GM18526 (cell line): ENCODE data around the gene MROH2A.

Experiments
- POLR2A ChIP-seq: IDR thresholded peaks from 3 replicates; pipeline ENCODE4 v1.6.1; 2011; ENCODE audit not compliant: insufficient read length; ENCODE audit errors: extremely low read depth

Gene MROH2A

GRCh38 chr2:233848276-233848675 lies 70.1 kb downstream of the MROH2A start:
- TF ChIP-seq POLR2A = no peak

- no peak for TF ChIP-seq POLR2A
Measured at GRCh38 chr2:233849607-233850271, 71.6 kb downstream of the MROH2A start.

- TF ChIP-seq POLR2A = no peak
Measured at GRCh38 chr2:233850745-233851144, 72.6 kb downstream of the MROH2A start.

GRCh38 chr2:233851169-233851568 lies 73.0 kb downstream of the MROH2A start:
- no peak for TF ChIP-seq POLR2A

GRCh38 chr2:233852056-233852455 lies 73.9 kb downstream of the MROH2A start:
- TF ChIP-seq POLR2A = no peak

GRCh38 chr2:233853353-233853752 lies 75.2 kb downstream of the MROH2A start:
- TF ChIP-seq POLR2A = no peak

- no peak for TF ChIP-seq POLR2A
Measured at GRCh38 chr2:233853883-233854240, 75.7 kb downstream of the MROH2A start.

GRCh38 chr2:233854241-233854981 lies 76.3 kb downstream of the MROH2A start, which contains the start of gene HJURP:
Gene HJURP, minus strand, starts transcription at chr2:233854535. Its CDS starts 35 bp downstream, at chr2:233854500.
- TF ChIP-seq POLR2A = peak; percentile 81

- TF ChIP-seq POLR2A = no peak
Measured at GRCh38 chr2:233855345-233855744, 77.2 kb downstream of the MROH2A start.

- no peak for TF ChIP-seq POLR2A
Measured at GRCh38 chr2:233856184-233856583, 78.1 kb downstream of the MROH2A start.

- no peak for TF ChIP-seq POLR2A
Measured at GRCh38 chr2:233857511-233858141, 79.5 kb downstream of the MROH2A start.

GRCh38 chr2:233858331-233858730 lies 80.2 kb downstream of the MROH2A start:
- no peak for TF ChIP-seq POLR2A

GRCh38 chr2:233862261-233862768 lies 84.2 kb downstream of the MROH2A start:
- no peak for TF ChIP-seq POLR2A

- TF ChIP-seq POLR2A = no peak
Measured at GRCh38 chr2:233865838-233866237, 87.7 kb downstream of the MROH2A start.

GRCh38 chr2:233866479-233866878 lies 88.3 kb downstream of the MROH2A start:
- TF ChIP-seq POLR2A = no peak

GRCh38 chr2:233867993-233868532 lies 89.9 kb downstream of the MROH2A start, which contains the start of gene MSL3B:
Gene MSL3B, minus strand, starts transcription at chr2:233868386.
- peak; percentile 51 for TF ChIP-seq POLR2A

GRCh38 chr2:233871432-233871831 lies 93.3 kb downstream of the MROH2A start:
- no peak for TF ChIP-seq POLR2A
